GM23248 (cell line): ENCODE measurements around the gene HSPA1A. TPM values are rescaled to one million over a fixed set of nuclear protein-coding genes. Genes with fewer than 3 reads are reported as not detected.

ENCODE experiments used
- DNase-seq: peaks from one replicate; pipeline ENCODE4 v3.0.0-alpha.2; 2015
- H2AFZ ChIP-seq: fragments of 200-600 bp; sonication (generic); 2 replicates; pipeline ENCODE4 v1.6.1; 2016; ENCODE audit warnings: antibody characterized with exemption
- H3F3A ChIP-seq: fragments of 200-600 bp; sonication (generic); 2 replicates; pipeline ENCODE4 v1.6.1; 2016; ENCODE audit warnings: mild to moderate bottlenecking, antibody characterized with exemption, mixed run types; ENCODE audit not compliant: insufficient read depth
- H3K27ac ChIP-seq: fragments of 200-600 bp; sonication (generic); 2 replicates; pipeline ENCODE4 v1.5.1; 2016; ENCODE audit warnings: mild to moderate bottlenecking
- H3K27me3 ChIP-seq: fragments of 200-600 bp; sonication (generic); replicated peaks from 2 replicates; pipeline ENCODE4 v1.6.1; 2016; ENCODE audit warnings: mild to moderate bottlenecking; ENCODE audit not compliant: insufficient read depth
- H3K36me3 ChIP-seq: fragments of 200-600 bp; sonication (generic); 2 replicates; pipeline ENCODE4 v1.6.1; 2016; ENCODE audit warnings: low read depth, mild to moderate bottlenecking
- H3K4me1 ChIP-seq: fragments of 200-600 bp; sonication (generic); 2 replicates; pipeline ENCODE4 v1.6.1; 2016; ENCODE audit warnings: mild to moderate bottlenecking; ENCODE audit not compliant: insufficient read depth
- H3K4me2 ChIP-seq: fragments of 200-600 bp; sonication (generic); one replicate; pipeline ENCODE4 v1.6.1; 2016; ENCODE audit warnings: mild to moderate bottlenecking; ENCODE audit not compliant: unreplicated experiment
- H3K4me3 ChIP-seq: fragments of 200-600 bp; sonication (generic); 2 replicates; pipeline ENCODE4 v1.5.1; 2016; ENCODE audit warnings: mild to moderate bottlenecking
- H3K79me2 ChIP-seq: fragments of 200-600 bp; sonication (generic); 2 replicates; pipeline ENCODE4 v1.6.1; 2016; ENCODE audit warnings: mild to moderate bottlenecking; ENCODE audit not compliant: insufficient read depth
- H3K9ac ChIP-seq: fragments of 200-600 bp; sonication (generic); 2 replicates; pipeline ENCODE4 v1.6.1; 2016; ENCODE audit warnings: mild to moderate bottlenecking
- H3K9me2 ChIP-seq: fragments of 200-600 bp; sonication (generic); 2 replicates; pipeline ENCODE4 v1.6.1; 2016; ENCODE audit warnings: mixed run types, mild to moderate bottlenecking, moderate library complexity; ENCODE audit not compliant: insufficient read depth
- H3K9me3 ChIP-seq: fragments of 200-600 bp; sonication (generic); one replicate; pipeline ENCODE4 v1.6.1; 2017; ENCODE audit warnings: low read depth
- H4K20me1 ChIP-seq: fragments of 200-600 bp; sonication (generic); 2 replicates; pipeline ENCODE4 v1.6.0; 2016; ENCODE audit not compliant: insufficient read depth
- EZH2 ChIP-seq: fragments of 200-600 bp; sonication (generic); IDR thresholded peaks from 2 replicates; pipeline ENCODE4 v1.6.1; 2018; ENCODE audit warnings: antibody characterized with exemption, mild to moderate bottlenecking; ENCODE audit not compliant: insufficient read depth, poor library complexity, severe bottlenecking
- EZH2phosphoT487 ChIP-seq: fragments of 200-600 bp; sonication (generic); IDR thresholded peaks from 2 replicates; pipeline ENCODE4 v1.6.1; 2018; ENCODE audit warnings: antibody characterized with exemption, moderate library complexity, mild to moderate bottlenecking, low read depth; ENCODE audit not compliant: insufficient read depth
- WGBS, 2 experiments: methylation state at CpG; one replicate each; pipeline ENCODE4 v1.1.6; 2015 to 2017; ENCODE audit warnings: low lambda C conversion rate in 2 of 2, low coverage in 1 of 2; ENCODE audit errors: missing lambda C conversion rate in 2 of 2; 5-methylcytosine and 5-hydroxymethylcytosine counted together
- in situ Hi-C: fragments of 300-500 bp; cut with MboI; formaldehyde crosslinking; loops from 2 replicates; pipeline ENCODE4 v1.15.0; 2020
- polyA plus RNA-seq: library from polyadenylated mRNA; unstranded; fragments of >200 nt; fragmentation: Nextera tagmentation; extraction: Ambion mirVana; gene quantifications from 2 replicates; pipeline ENCODE4 v1.2.1, GENCODE V29; 2016
- total RNA-seq: library from RNA; depleted of rRNA; stranded (reverse); fragments of >200 nt; shearing (Covaris generic); gene quantifications from 2 replicates; pipeline ENCODE4 v1.2.3, GENCODE V29; 2014

HSPA1A gene
- total and polyA plus RNA-seq, 2 experiments from 2014 or later: 67.5 to 107 TPM

DNA sequence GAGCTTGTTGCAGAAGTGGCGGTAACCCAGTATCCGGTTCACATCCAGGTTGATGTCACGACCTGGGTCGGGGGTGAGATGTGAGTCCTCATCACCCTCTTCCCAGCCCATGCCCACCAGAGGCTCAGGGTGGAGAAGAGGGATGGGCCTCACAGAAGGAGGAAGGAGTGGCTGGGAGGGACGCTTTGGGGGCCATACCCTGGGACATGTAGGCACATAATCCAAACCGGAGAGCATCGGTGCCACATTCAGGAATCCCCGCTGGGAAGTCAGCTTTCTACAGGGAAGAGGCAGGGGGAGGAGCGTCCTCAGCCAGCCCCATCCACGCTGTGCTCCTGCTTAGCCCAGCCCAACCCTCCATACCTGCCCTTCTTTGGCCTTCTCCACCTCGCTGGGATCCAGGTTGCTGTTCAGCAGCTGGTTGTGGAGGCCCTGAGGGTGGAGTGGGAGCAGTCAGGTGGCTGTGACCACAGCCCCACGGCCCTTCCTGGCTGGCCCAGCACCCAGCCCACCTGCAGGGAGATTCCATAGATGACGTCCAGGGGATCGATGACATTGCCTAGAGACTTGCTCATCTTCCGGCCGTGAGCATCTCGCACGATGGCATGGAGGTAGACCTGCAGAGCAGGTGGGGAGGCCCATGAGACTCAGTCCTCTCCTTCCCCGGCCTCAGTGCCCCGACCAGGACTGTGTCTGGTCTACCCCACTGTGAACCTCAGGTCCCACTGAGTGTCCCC lies 34.7 kb upstream of the HSPA1A start:
- Histone ChIP-seq H4K20me1 (no peaks in the 10 kb centered on the region), H3F3A (peaks cover 7% of the 10 kb centered on the region; the same call in 1 of the 2 replicates), H3K4me1 (peaks cover 13% of the 10 kb centered on the region), H3K9me3 (no peaks in the 10 kb centered on the region), H3K36me3 (no peaks in the 10 kb centered on the region), H2AFZ (no peak overlapping the region), H3K4me2 (no peak overlapping the region), H3K9me2 (no peaks in the 10 kb centered on the region), H3K27ac (no peak overlapping the region), H3K27me3 (no peaks in the 10 kb centered on the region), H3K4me3 (no peak overlapping the region), H3K9ac (no peak overlapping the region), H3K79me2 (no peaks in the 10 kb centered on the region)
- in situ Hi-C loops: no loop called here
- WGBS, 2 experiments: 87 to 89% methylated on average over 20 of the region's 20 CpGs
- no peak for TF ChIP-seq EZH2
- TF ChIP-seq EZH2phosphoT487: no peak
- no peak for DNase-seq

GRCh38 chr6:31781244-31782125 lies 33.9 kb upstream of the HSPA1A start:
- WGBS, 2 experiments: 97 to 98% methylated on average over 23 of the region's 23 CpGs
- no peak for DNase-seq

DNA sequence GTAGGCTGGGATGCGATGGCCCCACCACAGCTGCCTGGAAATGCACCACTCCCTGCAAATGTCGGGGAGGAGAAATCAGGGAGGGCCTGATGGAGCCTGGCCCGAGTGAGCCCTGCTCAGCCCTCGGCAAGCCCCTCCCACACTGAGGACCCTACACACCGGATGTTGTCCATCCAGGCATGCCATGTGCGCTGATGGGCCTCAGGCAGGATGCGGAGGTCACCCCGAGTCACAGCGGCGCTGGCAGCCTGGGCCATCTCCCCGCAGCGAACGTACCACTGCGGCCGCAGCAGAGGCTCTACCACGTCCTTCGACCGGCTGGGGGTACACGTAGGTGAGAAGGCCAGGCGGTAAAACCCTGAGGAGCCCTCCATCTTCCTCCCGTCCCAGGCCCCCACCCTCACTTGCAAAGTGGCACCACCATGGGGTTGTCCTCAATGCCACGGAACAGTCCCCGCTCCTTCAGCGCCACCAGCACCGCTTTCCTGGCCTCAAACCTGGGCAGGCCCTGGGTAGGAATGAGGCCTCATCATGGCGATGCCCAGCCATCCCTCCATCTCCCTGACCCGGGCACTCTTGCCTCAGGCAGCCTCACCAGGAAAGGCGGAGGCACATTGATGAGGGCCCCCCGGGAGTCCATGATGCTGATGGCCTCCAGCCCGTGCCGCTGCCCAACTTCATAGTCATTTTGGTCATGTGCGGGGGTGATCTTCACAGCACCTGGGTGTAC lies 33.1 kb upstream of the HSPA1A start:
- H3K9me2 ChIP-seq: no peaks in the 10 kb centered on the region
- H3K27me3 ChIP-seq: no peaks in the 10 kb centered on the region
- TF ChIP-seq EZH2phosphoT487 (no peak), EZH2 (no peak)
- H3K4me2 ChIP-seq: no peak overlapping the region
- peaks cover 4% of the 10 kb centered on the region for H3K4me1 ChIP-seq
- H4K20me1 ChIP-seq: no peaks in the 10 kb centered on the region
- no peaks in the 10 kb centered on the region for H3K9me3 ChIP-seq
- in situ Hi-C loops: no loop called here
- 0 out of 2 replicates have a peak, but pooled peaks cover 1% of the 10 kb centered on the region for H3K79me2 ChIP-seq
- H2AFZ ChIP-seq: no peak overlapping the region
- H3K4me3 ChIP-seq: no peak overlapping the region
- no peak overlapping the region for H3K9ac ChIP-seq
- WGBS, 2 experiments: 89 to 90% methylated on average over 30 to 32 of the region's 32 CpGs
- H3F3A ChIP-seq: peaks cover 7% of the 10 kb centered on the region; the same call in 1 of the 2 replicates
- H3K27ac ChIP-seq: no peak overlapping the region
- H3K36me3 ChIP-seq: no peaks in the 10 kb centered on the region
- DNase-seq: no peak

More at GRCh38 chr6:31781244-31782125, 33.9 kb upstream of the HSPA1A start:
- Histone ChIP-seq H3K27me3 (no peaks in the 10 kb centered on the region), H3K9ac (no peak overlapping the region), H3K27ac (no peak overlapping the region), H3K4me3 (no peak overlapping the region), H3K9me3 (no peaks in the 10 kb centered on the region), H4K20me1 (no peaks in the 10 kb centered on the region), H3K79me2 (no peaks in the 10 kb centered on the region), H3K36me3 (no peaks in the 10 kb centered on the region), H3K4me2 (no peak overlapping the region), H2AFZ (no peak overlapping the region), H3K4me1 (peaks cover 12% of the 10 kb centered on the region), H3K9me2 (no peaks in the 10 kb centered on the region), H3F3A (peaks cover 7% of the 10 kb centered on the region; the same call in 1 of the 2 replicates)
- TF ChIP-seq EZH2: no peak
- no peak for TF ChIP-seq EZH2phosphoT487
- in situ Hi-C loops: no loop called here
